ENCODE measurements around the gene KCNJ16.
A peak's percentile ranks its signal among the peaks of the same experiment; 100 is the strongest.

Gene KCNJ16

GRCh38 chr17:70138291-70138865 is 63.4 kb downstream of the KCNJ16 start:
- no peak overlapping the region for H3K27ac ChIP-seq
- TF ChIP-seq ZFX (IDR thresholded peaks at IDR 0.05) (no peak), CTCF (conservative IDR thresholded peaks at IDR 0.05) (no peak)

DNA sequence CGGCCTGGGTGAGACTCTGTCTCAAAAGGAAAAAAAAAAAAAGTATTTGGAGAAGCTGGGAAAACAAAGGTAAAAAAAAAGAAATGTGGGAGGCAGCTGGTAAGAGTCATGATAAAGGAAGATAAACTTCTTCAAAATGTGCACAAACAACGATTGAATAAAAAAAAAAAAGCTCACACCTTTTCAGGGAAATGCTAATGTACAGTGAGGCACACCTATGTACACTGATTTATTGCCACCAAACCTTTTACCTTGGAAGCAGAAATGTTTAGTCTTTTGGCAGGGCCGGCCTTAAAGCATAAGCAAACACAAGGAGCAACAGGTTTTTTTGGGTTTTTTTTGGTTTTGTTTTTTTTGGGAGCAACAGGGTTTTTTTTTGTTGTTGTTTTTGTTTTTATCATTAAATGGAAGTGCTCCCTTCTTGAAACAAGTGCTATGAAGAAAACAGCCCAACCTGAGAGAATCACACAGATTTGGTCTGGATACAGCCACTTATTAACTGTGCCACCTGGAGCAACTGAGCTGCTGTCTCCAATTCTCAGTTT is 64.5 kb downstream of the KCNJ16 start:
- TF ChIP-seq ZFX (IDR thresholded peaks at IDR 0.05) (no peak), CTCF (conservative IDR thresholded peaks at IDR 0.05) (no peak)
- H3K27ac ChIP-seq = no peak overlapping the region

DNA sequence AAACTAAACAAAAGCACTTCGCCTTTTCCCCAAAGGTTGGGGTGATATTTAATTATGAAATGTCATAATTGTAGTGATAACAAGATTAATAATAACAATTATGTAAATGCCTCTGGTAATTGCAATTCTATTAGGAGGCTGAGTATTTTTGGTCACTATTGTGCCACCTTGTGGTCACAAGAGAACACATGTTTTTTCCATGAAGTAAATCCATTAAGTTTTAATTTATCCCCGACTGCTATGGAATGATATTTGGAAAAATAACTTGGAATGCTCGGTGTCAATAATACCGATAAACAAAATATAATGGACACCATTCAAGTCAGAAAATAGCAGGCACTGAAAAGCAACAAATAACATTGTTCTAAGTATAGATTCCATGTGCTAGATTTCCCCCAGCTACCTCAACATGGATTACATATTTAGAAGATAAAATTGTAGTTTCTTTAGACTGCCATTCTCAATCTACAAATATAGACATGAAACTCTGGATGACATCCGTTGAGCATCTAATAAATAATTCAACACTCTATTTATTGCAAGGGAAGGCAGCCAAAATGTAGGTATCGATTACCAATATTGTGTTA is 69.3 kb downstream of the KCNJ16 start:
- TF ChIP-seq CTCF (conservative IDR thresholded peaks at IDR 0.05) (peak; percentile 79), ZFX (IDR thresholded peaks at IDR 0.05) (no peak)

DNA sequence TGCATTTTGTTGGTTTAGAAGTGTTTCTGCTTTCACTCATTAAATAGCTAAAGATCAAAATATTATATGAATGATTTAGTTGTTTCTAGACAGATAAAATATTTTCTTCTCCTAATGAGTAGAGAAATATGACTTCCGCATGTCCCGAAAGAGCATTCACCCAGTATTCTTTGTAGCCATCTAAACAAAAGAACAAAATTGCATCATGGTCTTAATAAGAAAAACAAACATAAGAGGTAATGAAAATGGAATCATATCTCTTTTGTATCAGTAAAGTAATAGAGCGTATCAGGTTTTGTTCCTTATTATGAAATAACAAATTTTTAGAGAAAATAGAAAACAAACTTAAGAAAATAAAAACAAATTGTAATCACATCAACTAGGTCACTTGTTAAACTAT is 78.2 kb downstream of the KCNJ16 start:
- no peak overlapping the region for H3K27ac ChIP-seq
- no peak for TF ChIP-seq CTCF (conservative IDR thresholded peaks at IDR 0.05)
- TF ChIP-seq ZFX (IDR thresholded peaks at IDR 0.05) = no peak

More for the DNA sequence above, 69.3 kb downstream of the KCNJ16 start:
- no peak overlapping the region for H3K27ac ChIP-seq

DNA sequence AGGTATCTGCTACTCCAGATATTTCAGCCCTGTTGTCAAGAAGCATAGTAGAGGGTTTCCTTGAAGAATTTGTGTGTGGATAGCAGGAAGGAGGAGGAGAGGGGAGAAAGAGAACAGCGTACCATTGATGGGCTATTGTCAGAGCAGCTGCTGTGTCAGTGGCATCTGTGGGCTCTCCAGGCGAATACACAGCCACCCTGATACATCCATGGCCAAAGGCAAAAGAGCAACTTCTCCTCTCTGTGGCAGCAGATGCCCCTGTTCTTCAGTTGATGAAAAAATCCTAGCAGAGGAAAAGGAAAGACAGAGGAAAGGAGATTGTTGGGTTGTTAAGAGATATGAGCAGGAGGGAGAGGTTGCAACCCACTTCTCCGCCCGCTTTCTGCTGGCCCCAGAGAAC is 82.1 kb downstream of the KCNJ16 start:
- H3K27ac ChIP-seq = no peak overlapping the region
- no peak for TF ChIP-seq CTCF (conservative IDR thresholded peaks at IDR 0.05)

- H3K27ac ChIP-seq = no peak overlapping the region
- no peak for TF ChIP-seq CTCF (conservative IDR thresholded peaks at IDR 0.05)
- TF ChIP-seq ZFX (IDR thresholded peaks at IDR 0.05) = no peak
Measured at GRCh38 chr17:70158180-70158579, 83.2 kb downstream of the KCNJ16 start.

DNA sequence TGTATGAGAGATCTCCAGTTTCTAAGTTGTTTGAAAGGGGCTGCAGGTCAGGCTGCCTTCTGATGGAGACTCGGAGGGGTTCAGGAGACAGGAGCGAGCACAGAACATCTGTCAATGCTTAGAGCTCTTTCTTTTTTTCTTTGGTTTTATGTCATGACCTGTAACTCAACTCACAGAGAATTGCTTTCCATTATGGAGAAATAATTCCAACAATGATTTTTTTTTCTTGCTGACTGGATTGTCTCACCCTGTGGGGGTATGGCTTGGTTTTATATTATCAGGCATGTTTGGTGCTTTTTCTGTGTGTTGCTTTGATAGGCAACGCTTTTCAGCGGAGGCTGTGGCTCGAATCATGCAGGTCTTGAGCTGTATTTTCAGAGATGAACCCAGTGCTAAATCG is 83.6 kb downstream of the KCNJ16 start:
- no peak for TF ChIP-seq CTCF (conservative IDR thresholded peaks at IDR 0.05)
- TF ChIP-seq ZFX (IDR thresholded peaks at IDR 0.05) = no peak
- no peak overlapping the region for H3K27ac ChIP-seq
